Sigmoid colon (tissue), 7 donors: ENCODE measurements around the gene EIF4EBP2. TPM values are rescaled to one million over a fixed set of nuclear protein-coding genes. Genes with fewer than 3 reads are reported as not detected.

Experiments
- DNase-seq: peaks from one replicate; pipeline ENCODE4 v3.0.0-alpha.2; 2019
- H3K27ac ChIP-seq, 4 donors: fragments of 200-600 bp; sonication (generic); one replicate each; pipeline ENCODE4 v1.5.1; 2016 to 2019; ENCODE audit warnings: mild to moderate bottlenecking in 1 of 4
- H3K27me3 ChIP-seq, 3 donors: fragments of 200-600 bp; sonication (generic); one replicate each; pipeline ENCODE4 v1.5.1; 2019; ENCODE audit warnings: mild to moderate bottlenecking in 1 of 3
- H3K36me3 ChIP-seq, 4 donors: fragments of 200-600 bp; sonication (generic); one replicate each; pipeline ENCODE4 v1.5.1; 2016 to 2019
- H3K4me1 ChIP-seq, 4 donors: fragments of 200-600 bp; sonication (generic); one replicate each; pipeline ENCODE4 v1.5.1; 2017 to 2019
- H3K4me3 ChIP-seq, 4 donors: fragments of 200-600 bp; sonication (generic); one replicate each; pipeline ENCODE4 v1.5.1; 2017 to 2019; ENCODE audit warnings: mild to moderate bottlenecking in 2 of 4, moderate library complexity in 1 of 4
- H3K9me3 ChIP-seq, 4 donors: fragments of 200-600 bp in 3 of 4; sonication (generic) in 3 of 4; one replicate each; pipeline versions ENCODE4 v1.5.1 to v1.6.1; 2013 to 2019
- CTCF ChIP-seq, 4 experiments: fragments of 450-650 bp in 3 of 4; fragments of 200-600 bp in 1 of 4; IDR thresholded peaks; one replicate each; pipeline ENCODE4 v1.5.1; 2016 to 2019; ENCODE audit warnings: antibody characterized with exemption in 4 of 4, mild to moderate bottlenecking in 3 of 4, moderate library complexity in 2 of 4
- EP300 ChIP-seq, 4 donors: sonication (generic); formaldehyde crosslinking; IDR thresholded peaks; one replicate each; pipeline ENCODE4 v1.6.1; 2017; ENCODE audit warnings: antibody characterized with exemption in 4 of 4
- POLR2A ChIP-seq, 2 donors: fragments of 450-650 bp; IDR thresholded peaks; one replicate each; pipeline ENCODE4 v1.6.1; 2016; ENCODE audit warnings: antibody characterized with exemption in 2 of 2, mild to moderate bottlenecking in 2 of 2, moderate library complexity in 2 of 2
- POLR2AphosphoS5 ChIP-seq, 4 donors: sonication (generic); formaldehyde crosslinking; IDR thresholded peaks; one replicate each; pipeline ENCODE4 v1.6.1; 2017; ENCODE audit warnings: antibody characterized with exemption in 4 of 4
- WGBS, 2 donors: extraction: QIAGEN DNeasy Blood & Tissue Kit; methylation state at CpG; one replicate each; pipeline ENCODE4 v1.1.7; 2013; 5-methylcytosine and 5-hydroxymethylcytosine counted together
- intact Hi-C: fragments of 100-400 bp; cut with DNase I; formaldehyde crosslinking; loops from one replicate; pipeline ENCODE4 v1.15.1; 2023
- polyA plus RNA-seq, 3 donors: library from polyadenylated mRNA; stranded (reverse); fragments of 200-250 nt; gene quantifications; one replicate each; pipeline ENCODE4 v1.2.3, GENCODE V29; 2013
- total RNA-seq, 4 donors: library from RNA; depleted of rRNA; stranded (reverse); fragments of >200 nt; gene quantifications; one replicate each; pipeline ENCODE4 v1.1.0, GENCODE V29; 2016
- donor health status: healthy with polysubstance abuse.
- donor health status: Bipolar disorder and iron deficiency.
- donor health status: healthy.

The EIF4EBP2 gene
- total and polyA plus RNA-seq, 7 donors = 34.7 to 102 (median 73.1) TPM

GRCh38 chr10:70404787-70405036, 767 bp downstream of the EIF4EBP2 start:
- WGBS, 2 donors = 0% methylated on average over 11 of the region's 11 CpGs
- TF ChIP-seq EP300 (IDR thresholded peaks at IDR 0.05) (no peak), POLR2A (IDR thresholded peaks at IDR 0.05) (no peak), CTCF (IDR thresholded peaks at IDR 0.05) (no peak), POLR2AphosphoS5 (IDR thresholded peaks at IDR 0.05) (peak in 1 of 4 donors; percentile 2)
- Histone ChIP-seq H3K27ac (peak overlapping the region; percentile 99 to 100 (median 100)), H3K4me3 (peak overlapping the region; percentile 88 to 92 (median 88)), H3K9me3 (no peaks in the 10 kb centered on the region), H3K4me1 (peaks cover 0 to 43% (median 34%) of the 10 kb centered on the region in 4 donors), H3K36me3 (no peaks in the 10 kb centered on the region), H3K27me3 (no peaks in the 10 kb centered on the region)
- intact Hi-C loops = loop anchor here (2.0 to 10.0 kb wide), 3 partner anchors 22 to 810 kb away; partner anchors contain the start of genes LRRC20 and UNC5B
- DNase-seq = no peak

GRCh38 chr10:70405037-70405824, 1.3 kb downstream of the EIF4EBP2 start:
- TF ChIP-seq CTCF (IDR thresholded peaks at IDR 0.05) (no peak), EP300 (IDR thresholded peaks at IDR 0.05) (peak in 1 of 4 donors; percentile 43), POLR2A (IDR thresholded peaks at IDR 0.05) (peak; percentile 11 to 63), POLR2AphosphoS5 (IDR thresholded peaks at IDR 0.05) (peak; percentile 77 to 95 (median 84))
- no peaks in the 10 kb centered on the region for H3K27me3 ChIP-seq
- no peaks in the 10 kb centered on the region for H3K36me3 ChIP-seq
- intact Hi-C loops = loop anchor here (2.0 to 10.0 kb wide), 3 partner anchors 22 to 810 kb away; partner anchors contain the start of genes LRRC20 and UNC5B
- H3K27ac ChIP-seq = peak overlapping the region; percentile 99 to 100 (median 100)
- no peaks in the 10 kb centered on the region for H3K9me3 ChIP-seq
- WGBS, 2 donors = 1 to 3% methylated on average over 18 of the region's 18 CpGs
- peaks cover 0 to 49% (median 40%) of the 10 kb centered on the region in 4 donors for H3K4me1 ChIP-seq
- peak overlapping the region; percentile 88 to 92 (median 88) for H3K4me3 ChIP-seq
- DNase-seq = peak; percentile 98

GRCh38 chr10:70409772-70410171, 5.8 kb downstream of the EIF4EBP2 start:
- intact Hi-C loops = loop anchor here (10.0 kb wide), 1 partner anchor 805 kb away; the partner anchor contains the start of gene UNC5B
- Histone ChIP-seq H3K36me3 (no peaks in the 10 kb centered on the region), H3K27ac (peak overlapping the region in 3 of 4 donors; percentile 78 to 100 (median 99)), H3K27me3 (no peaks in the 10 kb centered on the region), H3K9me3 (no peaks in the 10 kb centered on the region), H3K4me3 (no peak overlapping the region), H3K4me1 (peaks cover 0 to 74% (median 66%) of the 10 kb centered on the region in 4 donors)
- no peak for DNase-seq
- TF ChIP-seq POLR2AphosphoS5 (IDR thresholded peaks at IDR 0.05) (no peak), POLR2A (IDR thresholded peaks at IDR 0.05) (no peak), CTCF (IDR thresholded peaks at IDR 0.05) (no peak), EP300 (IDR thresholded peaks at IDR 0.05) (no peak)
- 94 to 98% methylated on average over 3 of the region's 3 CpGs for WGBS, 2 donors

GRCh38 chr10:70410608-70411007, 6.7 kb downstream of the EIF4EBP2 start:
- 67 to 81% methylated on average over 1 of the region's 1 CpG for WGBS, 2 donors

More at GRCh38 chr10:70410608-70411007, 6.7 kb downstream of the EIF4EBP2 start:
- Histone ChIP-seq H3K4me3 (no peak overlapping the region), H3K4me1 (peaks cover 0 to 73% (median 65%) of the 10 kb centered on the region in 4 donors), H3K36me3 (no peaks in the 10 kb centered on the region), H3K9me3 (no peaks in the 10 kb centered on the region), H3K27me3 (no peaks in the 10 kb centered on the region), H3K27ac (peak overlapping the region in 3 of 4 donors; percentile 78 to 100 (median 99))
- TF ChIP-seq CTCF (IDR thresholded peaks at IDR 0.05) = no peak
- TF ChIP-seq POLR2AphosphoS5 (IDR thresholded peaks at IDR 0.05) = peak in 1 of 4 donors; percentile 30
- intact Hi-C loops = no loop called here
- no peak for DNase-seq
